ENCODE measurements around the gene FBXL16. TPM values are rescaled to one million over a fixed set of nuclear protein-coding genes. Genes with fewer than 3 reads are reported as not detected.
A peak's percentile ranks its signal among the peaks of the same experiment; 100 is the strongest.

Gene FBXL16
- polyA plus RNA-seq, 1 experiment: 0.67 TPM

- ChIA-PET POLR2A (no interaction called here), CTCF (no interaction called here)
- Histone ChIP-seq H3K36me3 (ENCODE audit: control insufficient read depth, insufficient read depth, low read length) (peaks cover 23% of the 10 kb centered on the region), H3K4me3 (ENCODE audit: low read depth, low read length) (peak overlapping the region; percentile 55; the same call in 1 of the 2 replicates), H3K27me3 (ENCODE audit: control insufficient read depth, insufficient read depth, low read length) (no peaks in the 10 kb centered on the region)
- TF ChIP-seq CTCF (IDR thresholded peaks at IDR 0.05; ENCODE audit: insufficient read depth, low read depth, low read length): no peak
- DNase-seq (ENCODE audit: low read depth): no peak
These were observed 20.5 kb downstream of the FBXL16 start for GRCh38 chr16:684961-685696.

DNA sequence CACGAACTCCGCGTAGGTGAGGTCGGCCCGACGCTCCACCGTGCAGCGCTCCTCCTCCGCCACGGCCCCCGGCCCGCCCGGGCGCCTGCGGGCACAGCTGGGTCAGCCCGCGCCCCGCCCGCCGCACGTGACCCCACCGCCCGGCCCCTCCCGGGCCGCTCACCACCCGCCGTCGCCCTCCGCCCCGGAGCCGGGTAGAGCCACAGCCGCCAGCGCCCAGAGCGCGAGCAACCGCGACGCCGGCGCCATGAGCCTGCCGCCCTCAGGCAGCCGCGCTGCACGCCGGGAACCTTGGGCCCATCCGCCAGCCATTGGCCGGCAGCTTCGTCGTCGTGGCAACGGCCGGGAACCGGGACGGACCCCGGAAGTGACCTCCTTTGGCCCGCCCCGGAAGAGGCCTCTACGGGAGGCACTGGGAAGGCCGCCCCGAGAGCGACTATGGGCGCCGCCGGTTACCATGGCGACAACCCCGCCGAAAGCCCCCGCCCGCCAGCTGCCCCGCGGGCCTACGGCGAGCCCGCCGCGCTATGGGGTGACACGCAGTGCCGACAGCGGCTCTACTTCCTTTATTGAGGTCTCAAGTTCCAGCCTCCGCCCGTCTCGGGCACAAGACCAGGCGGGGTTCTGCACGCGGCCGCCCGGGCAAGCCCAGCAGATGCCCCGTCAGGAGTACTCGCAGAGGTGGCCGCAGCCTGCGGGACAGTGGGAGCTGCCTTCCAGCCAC lies 21.4 kb downstream of the FBXL16 start, which contains the start of gene JMJD8:
Gene JMJD8, minus strand, starts transcription at position 264 of the 724 bp plus-strand sequence. Its CDS starts 15 bp downstream, at position 249.
- DNase-seq (ENCODE audit: low read depth): peak; percentile 66
- Histone ChIP-seq H3K36me3 (ENCODE audit: control insufficient read depth, insufficient read depth, low read length) (peaks cover 23% of the 10 kb centered on the region), H3K4me3 (ENCODE audit: low read depth, low read length) (peak within 1 kb of the TSS; percentile 55), H3K27me3 (ENCODE audit: control insufficient read depth, insufficient read depth, low read length) (no peaks in the 10 kb centered on the region)
- TF ChIP-seq CTCF (IDR thresholded peaks at IDR 0.05; ENCODE audit: insufficient read depth, low read depth, low read length): no peak
- ChIA-PET POLR2A (no interaction called here), CTCF (interaction anchor here (1.0 kb wide), 1 partner anchor 26 kb away, joined by 3 read pairs; no protein-coding TSS in a partner anchor)

- Histone ChIP-seq H3K27me3 (ENCODE audit: control insufficient read depth, insufficient read depth, low read length) (no peaks in the 10 kb centered on the region), H3K4me3 (ENCODE audit: low read depth, low read length) (peak overlapping the region; percentile 55), H3K36me3 (ENCODE audit: control insufficient read depth, insufficient read depth, low read length) (peaks cover 23% of the 10 kb centered on the region)
- TF ChIP-seq CTCF (IDR thresholded peaks at IDR 0.05; ENCODE audit: insufficient read depth, low read depth, low read length): no peak
- CTCF ChIA-PET: interaction anchor here (1.0 kb wide), 1 partner anchor 26 kb away, joined by 3 read pairs; no protein-coding TSS in a partner anchor
- DNase-seq (ENCODE audit: low read depth): no peak
- POLR2A ChIA-PET: no interaction called here
These were observed 22.1 kb downstream of the FBXL16 start for GRCh38 chr16:683396-684070.

- peaks cover 23% of the 10 kb centered on the region for H3K36me3 ChIP-seq (ENCODE audit: control insufficient read depth, insufficient read depth, low read length)
- H3K27me3 ChIP-seq (ENCODE audit: control insufficient read depth, insufficient read depth, low read length): no peaks in the 10 kb centered on the region
- ChIA-PET POLR2A (no interaction called here), CTCF (interaction anchor here (4.5 kb wide), 1 partner anchor 15 kb away, joined by 20 read pairs; the partner anchor contains the start of gene RHOT2)
- TF ChIP-seq CTCF (IDR thresholded peaks at IDR 0.05; ENCODE audit: insufficient read depth, low read depth, low read length): no peak
- H3K4me3 ChIP-seq (ENCODE audit: low read depth, low read length): no peak overlapping the region; the same call in 1 of the 2 replicates
- DNase-seq (ENCODE audit: low read depth): no peak
These were observed 22.9 kb downstream of the FBXL16 start for GRCh38 chr16:682493-683395.
